COLO668 (cell line): ENCODE results near the gene PCDHB13.
"Not testable (repeated sequence)": the region's sequence is repeated elsewhere in the genome, so short reads cannot be mapped to it uniquely, and the experiment has no call there.

Source experiments
- DNase-seq: peaks from one replicate; lab custom pipeline; 2025; ENCODE audit not compliant: unreplicated experiment; lab: John Stamatoyannopoulos, UW

Gene PCDHB13

DNA sequence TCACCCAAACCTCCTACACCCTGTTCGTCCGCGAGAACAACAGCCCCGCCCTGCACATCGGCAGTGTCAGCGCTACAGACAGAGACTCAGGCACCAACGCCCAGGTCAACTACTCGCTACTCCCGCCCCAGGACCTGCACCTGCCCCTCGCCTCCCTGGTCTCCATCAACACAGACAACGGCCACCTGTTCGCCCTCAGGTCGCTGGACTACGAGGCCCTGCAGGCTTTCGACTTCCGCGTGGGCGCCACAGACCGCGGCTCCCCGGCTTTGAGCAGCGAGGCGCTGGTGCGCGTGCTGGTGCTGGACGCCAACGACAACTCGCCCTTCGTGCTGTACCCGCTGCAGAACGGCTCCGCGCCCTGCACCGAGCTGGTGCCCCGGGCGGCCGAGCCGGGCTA, 12.6 kb upstream of the PCDHB13 start:
- not testable (repeated sequence) for DNase-seq

DNA sequence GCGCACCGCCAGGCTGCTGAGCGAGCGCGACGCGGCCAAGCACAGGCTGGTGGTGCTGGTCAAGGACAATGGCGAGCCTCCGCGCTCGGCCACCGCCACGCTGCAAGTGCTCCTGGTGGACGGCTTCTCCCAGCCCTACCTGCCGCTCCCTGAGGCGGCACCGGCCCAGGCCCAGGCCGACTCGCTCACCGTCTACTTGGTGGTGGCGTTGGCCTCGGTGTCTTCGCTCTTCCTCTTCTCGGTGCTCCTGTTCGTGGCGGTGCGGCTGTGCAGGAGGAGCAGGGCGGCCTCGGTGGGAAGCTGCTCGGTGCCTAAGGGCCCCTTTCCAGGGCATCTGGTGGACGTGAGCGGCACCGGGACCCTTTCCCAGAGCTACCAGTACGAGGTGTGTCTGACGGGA, 12.1 kb upstream of the PCDHB13 start:
- DNase-seq = not testable (repeated sequence)

DNA sequence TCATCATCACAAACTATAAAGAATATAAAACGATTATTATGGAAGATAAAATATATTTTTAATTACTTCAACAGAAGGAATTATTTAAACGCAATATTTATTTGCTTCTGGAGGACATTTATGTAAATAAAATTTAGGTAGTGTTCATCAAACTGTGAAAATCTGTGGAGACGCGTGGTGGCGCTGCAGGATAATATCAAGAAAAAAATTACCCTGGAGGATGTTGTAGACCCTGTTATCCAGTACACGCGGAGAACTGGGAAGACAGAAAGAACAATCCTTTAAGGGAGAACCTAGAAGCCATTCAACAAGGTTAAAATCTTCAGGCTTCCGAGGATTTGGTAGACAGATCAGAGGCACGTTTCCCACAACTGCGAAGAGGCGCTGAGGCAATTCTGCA, 5.2 kb upstream of the PCDHB13 start, which contains the start of gene PCDHB12:
Gene PCDHB12, plus strand, starts transcription at position 242 of the 400 bp plus-strand sequence. CDS start 189 bp downstream, outside the sequence.
- DNase-seq = no peak

DNA sequence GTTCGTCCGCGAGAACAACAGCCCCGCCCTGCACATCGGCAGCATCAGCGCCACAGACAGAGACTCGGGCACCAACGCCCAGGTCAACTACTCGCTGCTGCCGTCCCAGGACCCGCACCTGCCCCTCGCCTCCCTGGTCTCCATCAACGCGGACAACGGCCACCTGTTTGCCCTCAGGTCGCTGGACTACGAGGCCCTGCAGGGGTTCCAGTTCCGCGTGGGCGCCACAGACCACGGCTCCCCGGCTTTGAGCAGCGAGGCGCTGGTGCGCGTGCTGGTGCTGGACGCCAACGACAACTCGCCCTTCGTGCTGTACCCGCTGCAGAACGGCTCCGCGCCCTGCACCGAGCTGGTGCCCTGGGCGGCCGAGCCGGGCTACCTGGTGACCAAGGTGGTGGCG, 3.4 kb upstream of the PCDHB13 start:
- not testable (repeated sequence) for DNase-seq

DNA sequence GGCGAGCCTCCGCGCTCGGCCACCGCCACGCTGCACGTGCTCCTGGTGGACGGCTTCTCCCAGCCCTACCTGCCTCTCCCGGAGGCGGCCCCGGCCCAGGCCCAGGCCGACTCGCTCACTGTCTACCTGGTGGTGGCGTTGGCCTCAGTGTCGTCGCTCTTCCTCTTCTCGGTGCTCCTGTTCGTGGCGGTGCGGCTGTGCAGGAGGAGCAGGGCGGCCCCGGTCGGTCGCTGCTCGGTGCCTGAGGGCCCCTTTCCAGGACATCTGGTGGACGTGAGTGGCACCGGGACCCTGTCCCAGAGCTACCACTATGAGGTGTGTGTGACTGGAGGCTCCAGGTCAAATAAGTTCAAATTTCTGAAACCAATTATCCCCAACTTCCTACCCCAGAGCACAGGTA, 2.9 kb upstream of the PCDHB13 start:
- not testable (repeated sequence) for DNase-seq

DNA sequence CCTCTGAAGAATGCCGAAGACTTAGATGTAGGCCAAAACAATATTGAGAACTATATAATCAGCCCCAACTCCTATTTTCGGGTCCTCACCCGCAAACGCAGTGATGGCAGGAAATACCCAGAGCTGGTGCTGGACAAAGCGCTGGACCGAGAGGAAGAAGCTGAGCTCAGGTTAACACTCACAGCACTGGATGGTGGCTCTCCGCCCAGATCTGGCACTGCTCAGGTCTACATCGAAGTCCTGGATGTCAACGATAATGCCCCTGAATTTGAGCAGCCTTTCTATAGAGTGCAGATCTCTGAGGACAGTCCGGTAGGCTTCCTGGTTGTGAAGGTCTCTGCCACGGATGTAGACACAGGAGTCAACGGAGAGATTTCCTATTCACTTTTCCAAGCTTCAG, 864 bp downstream of the PCDHB13 start:
- not testable (repeated sequence) for DNase-seq

DNA sequence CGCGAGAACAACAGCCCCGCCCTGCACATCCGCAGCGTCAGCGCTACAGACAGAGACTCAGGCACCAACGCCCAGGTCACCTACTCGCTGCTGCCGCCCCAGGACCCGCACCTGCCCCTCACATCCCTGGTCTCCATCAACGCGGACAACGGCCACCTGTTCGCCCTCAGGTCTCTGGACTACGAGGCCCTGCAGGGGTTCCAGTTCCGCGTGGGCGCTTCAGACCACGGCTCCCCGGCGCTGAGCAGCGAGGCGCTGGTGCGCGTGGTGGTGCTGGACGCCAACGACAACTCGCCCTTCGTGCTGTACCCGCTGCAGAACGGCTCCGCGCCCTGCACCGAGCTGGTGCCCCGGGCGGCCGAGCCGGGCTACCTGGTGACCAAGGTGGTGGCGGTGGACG, 1.8 kb downstream of the PCDHB13 start:
- DNase-seq = not testable (repeated sequence)

DNA sequence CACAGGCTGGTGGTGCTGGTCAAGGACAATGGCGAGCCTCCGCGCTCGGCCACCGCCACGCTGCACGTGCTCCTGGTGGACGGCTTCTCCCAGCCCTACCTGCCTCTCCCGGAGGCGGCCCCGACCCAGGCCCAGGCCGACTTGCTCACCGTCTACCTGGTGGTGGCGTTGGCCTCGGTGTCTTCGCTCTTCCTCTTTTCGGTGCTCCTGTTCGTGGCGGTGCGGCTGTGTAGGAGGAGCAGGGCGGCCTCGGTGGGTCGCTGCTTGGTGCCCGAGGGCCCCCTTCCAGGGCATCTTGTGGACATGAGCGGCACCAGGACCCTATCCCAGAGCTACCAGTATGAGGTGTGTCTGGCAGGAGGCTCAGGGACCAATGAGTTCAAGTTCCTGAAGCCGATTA, 2.3 kb downstream of the PCDHB13 start:
- DNase-seq = not testable (repeated sequence)

DNA sequence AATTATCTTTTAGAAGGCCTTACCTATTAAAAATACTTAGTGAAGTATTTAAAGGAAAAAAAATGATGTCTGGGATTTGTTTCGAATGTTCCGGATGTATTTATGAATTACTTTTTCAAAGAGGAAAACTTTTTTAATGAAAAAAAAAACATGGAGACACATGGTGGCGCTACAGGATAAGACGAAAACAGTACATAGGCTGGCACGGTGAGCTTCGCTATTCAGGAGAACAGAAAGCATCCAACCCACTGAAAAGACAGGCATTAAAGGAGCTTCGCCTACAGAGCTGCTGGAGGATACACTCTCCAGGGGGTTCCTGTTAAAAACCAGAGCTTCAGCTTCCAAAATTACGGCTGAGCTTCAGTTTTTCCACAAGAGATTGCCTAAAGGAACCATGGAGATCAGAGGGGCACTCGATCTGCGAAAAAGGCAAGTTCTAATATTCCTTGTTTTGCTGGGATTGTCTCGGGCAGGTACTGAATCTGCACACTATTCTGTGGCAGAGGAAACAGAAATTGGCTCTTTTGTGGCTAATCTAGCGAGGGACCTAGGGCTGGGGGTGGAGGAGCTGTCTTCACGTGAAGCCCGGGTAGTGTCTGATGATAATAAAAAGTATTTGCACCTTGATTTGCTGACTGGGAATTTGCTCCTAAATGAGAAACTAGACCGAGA, 9.5 kb downstream of the PCDHB13 start, which contains the start of gene PCDHB14:
Gene PCDHB14, plus strand, starts transcription at position 232 of the 672 bp plus-strand sequence. Its CDS starts 163 bp downstream, at position 395.
- DNase-seq = peak; percentile 0

DNA sequence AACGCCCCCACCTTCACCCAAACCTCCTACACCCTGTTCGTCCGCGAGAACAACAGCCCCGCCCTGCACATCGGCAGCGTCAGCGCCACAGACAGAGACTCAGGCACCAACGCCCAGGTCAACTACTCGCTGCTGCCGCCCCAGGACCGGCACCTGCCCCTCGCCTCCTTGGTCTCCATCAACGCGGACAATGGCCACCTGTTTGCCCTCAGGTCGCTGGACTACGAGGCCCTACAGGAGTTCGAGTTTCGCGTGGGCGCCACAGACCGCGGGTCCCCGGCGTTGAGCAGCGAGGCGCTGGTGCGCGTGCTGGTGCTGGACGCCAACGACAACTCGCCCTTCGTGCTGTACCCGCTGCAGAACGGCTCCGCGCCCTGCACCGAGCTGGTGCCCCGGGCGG, 11.1 kb downstream of the PCDHB13 start:
- not testable (repeated sequence) for DNase-seq

DNA sequence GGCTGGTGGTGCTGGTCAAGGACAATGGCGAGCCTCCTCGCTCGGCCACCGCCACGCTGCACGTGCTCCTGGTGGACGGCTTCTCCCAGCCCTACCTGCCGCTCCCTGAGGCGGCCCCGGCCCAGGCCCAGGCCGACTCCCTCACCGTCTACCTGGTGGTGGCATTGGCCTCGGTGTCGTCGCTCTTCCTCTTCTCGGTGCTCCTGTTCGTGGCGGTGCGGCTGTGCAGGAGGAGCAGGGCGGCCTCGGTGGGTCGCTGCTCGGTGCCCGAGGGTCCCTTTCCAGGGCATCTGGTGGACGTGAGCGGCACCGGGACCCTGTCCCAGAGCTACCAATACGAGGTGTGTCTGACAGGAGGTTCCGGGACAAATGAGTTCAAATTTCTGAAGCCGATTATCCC, 11.7 kb downstream of the PCDHB13 start:
- not testable (repeated sequence) for DNase-seq

DNA sequence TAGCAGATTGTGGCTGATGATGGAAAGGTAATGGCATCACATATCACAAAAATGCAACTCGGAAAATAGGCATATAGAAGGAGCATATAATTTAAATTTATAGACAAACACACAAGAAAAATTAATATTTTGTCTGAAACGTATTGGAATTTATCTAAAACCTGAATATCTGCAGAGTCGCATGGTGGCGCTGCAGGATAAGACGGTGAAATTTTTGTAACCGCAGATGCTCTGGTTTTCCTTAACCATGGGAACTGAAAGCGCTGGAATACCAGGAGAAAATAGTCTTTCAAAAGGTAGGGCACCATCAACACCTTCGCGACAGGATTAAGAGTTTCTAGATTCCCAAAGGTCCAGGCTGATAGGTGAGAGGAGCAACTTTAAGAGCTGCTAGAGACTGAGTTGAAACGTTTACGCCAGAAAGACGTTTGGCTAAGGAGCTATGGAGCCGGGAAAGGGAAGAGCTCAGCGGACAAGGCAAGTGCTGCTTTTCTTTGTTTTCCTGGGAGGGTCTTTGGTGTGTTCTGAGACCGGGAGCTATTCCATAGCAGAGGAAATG, 20.5 kb downstream of the PCDHB13 start:
- no peak for DNase-seq

DNA sequence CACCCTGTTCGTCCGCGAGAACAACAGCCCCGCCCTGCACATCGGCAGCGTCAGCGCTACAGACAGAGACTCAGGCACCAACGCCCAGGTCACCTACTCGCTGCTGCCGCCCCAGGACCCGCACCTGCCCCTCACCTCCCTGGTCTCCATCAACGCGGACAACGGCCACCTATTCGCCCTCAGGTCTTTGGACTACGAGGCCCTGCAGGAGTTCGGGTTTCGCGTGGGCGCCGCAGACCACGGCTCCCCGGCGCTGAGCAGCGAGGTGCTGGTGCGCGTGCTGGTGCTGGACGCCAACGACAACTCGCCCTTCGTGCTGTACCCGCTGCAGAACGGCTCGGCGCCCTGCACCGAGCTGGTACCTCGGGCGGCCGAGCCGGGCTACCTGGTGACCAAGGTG, 22.2 kb downstream of the PCDHB13 start:
- not testable (repeated sequence) for DNase-seq

DNA sequence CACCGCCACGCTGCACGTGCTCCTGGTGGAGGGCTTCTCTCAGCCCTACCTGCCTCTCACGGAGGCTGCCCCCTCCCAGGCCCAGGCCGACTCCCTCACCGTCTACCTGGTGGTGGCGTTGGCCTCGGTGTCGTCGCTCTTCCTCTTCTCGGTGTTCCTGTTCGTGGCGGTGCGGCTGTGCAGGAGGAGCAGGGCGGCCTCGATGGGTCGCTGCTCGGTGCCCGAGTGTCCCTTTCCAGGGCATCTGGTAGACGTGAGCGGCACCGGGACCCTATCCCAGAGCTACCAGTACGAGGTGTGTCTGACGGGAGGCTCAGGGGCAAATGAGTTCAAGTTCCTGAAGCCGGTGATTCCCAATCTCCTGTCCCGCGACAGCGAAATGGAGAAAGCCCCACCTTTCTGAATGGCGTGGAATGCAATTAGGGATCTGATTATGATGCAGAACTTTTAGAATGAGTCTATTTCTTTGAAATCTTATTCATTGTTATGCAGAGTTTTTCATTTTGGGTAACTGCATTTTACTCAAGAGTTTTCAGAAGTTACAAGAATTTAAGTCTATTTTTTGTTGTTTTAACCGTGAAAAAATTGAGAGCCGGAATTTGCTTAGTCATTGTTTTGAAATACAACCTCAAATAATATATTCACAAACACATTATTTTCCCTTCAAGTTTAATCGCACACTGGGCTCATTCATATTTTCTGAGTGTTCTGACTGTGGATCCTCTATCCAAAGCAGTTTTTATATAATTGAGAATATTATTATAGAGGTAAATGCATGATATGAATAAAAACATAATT, 23.0 kb downstream of the PCDHB13 start:
- DNase-seq = no peak

DNA sequence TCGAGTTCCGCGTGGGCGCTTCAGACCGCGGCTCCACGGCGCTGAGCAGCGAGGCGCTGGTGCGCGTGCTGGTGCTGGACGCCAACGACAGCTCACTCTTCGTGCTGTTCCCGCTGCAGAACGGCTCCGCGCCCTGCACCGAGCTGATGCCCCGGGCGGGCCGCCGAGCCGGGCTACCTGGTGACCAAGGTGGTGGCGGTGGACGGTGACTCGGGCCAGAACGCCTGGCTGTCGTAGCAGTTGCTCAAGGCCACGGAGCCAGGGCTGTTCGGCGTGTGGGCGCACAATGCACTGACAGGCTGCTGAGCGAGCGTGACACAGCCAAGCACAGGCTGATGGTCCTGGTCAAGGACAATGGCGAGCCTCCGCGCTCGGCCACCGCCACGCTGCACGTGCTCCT, 27.8 kb downstream of the PCDHB13 start:
- no peak for DNase-seq

DNA sequence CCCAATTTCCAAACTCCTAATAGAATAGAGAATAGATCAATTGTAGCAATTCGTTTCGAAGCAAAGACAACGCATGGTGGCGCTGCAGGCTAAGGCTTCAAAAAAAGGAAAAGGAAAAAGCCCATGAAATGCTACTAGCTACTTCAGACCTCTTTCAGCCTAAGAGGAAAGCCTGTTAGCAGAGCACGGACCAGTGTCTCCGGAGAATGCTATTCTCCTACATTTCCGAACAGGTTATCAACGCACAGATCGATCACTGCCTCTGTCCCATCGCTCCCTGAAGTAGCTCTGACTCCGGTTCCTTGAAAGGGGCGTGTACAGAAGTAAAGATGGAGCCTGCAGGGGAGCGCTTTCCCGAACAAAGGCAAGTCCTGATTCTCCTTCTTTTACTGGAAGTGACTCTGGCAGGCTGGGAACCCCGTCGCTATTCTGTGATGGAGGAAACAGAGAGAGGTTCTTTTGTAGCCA, 31.6 kb downstream of the PCDHB13 start, which contains the start of gene PCDHB15:
Gene PCDHB15, plus strand, starts transcription at position 146 of the 468 bp plus-strand sequence. Its CDS starts 184 bp downstream, at position 330.
- no peak for DNase-seq

DNA sequence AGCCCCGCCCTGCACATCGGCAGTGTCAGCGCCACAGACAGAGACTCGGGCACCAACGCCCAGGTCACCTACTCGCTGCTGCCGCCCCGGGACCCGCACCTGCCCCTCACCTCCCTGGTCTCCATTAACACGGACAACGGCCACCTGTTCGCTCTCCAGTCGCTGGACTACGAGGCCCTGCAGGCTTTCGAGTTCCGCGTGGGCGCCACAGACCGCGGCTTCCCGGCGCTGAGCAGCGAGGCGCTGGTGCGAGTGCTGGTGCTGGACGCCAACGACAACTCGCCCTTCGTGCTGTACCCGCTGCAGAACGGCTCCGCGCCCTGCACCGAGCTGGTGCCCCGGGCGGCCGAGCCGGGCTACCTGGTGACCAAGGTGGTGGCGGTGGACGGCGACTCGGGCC, 33.3 kb downstream of the PCDHB13 start:
- DNase-seq = not testable (repeated sequence)

DNA sequence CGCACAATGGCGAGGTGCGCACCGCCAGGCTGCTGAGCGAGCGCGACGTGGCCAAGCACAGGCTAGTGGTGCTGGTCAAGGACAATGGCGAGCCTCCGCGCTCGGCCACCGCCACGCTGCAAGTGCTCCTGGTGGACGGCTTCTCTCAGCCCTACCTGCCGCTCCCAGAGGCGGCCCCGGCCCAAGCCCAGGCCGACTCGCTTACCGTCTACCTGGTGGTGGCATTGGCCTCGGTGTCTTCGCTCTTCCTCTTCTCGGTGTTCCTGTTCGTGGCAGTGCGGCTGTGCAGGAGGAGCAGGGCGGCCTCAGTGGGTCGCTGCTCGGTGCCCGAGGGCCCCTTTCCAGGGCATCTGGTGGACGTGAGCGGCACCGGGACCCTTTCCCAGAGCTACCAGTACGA, 33.7 kb downstream of the PCDHB13 start:
- not testable (repeated sequence) for DNase-seq

DNA sequence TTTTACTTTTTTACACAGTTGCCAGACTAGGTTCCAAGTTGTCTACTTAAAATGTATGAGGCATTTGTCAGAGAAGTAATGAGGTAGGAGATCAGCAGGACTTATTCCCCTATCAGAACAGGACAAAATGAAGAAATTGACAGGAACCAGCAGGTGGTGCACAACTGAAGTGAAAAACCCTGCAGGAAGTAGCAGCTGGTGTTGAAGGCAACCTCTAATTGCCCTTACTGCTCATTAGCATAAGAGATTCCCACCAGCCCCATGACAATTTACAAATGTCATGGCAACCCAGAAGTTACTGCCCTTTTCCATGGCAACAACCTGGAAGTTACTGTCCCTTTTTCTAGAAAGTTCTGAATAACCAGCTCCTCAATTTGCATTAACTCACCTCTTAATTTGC, 36.9 kb downstream of the PCDHB13 start:
- no peak for DNase-seq

DNA sequence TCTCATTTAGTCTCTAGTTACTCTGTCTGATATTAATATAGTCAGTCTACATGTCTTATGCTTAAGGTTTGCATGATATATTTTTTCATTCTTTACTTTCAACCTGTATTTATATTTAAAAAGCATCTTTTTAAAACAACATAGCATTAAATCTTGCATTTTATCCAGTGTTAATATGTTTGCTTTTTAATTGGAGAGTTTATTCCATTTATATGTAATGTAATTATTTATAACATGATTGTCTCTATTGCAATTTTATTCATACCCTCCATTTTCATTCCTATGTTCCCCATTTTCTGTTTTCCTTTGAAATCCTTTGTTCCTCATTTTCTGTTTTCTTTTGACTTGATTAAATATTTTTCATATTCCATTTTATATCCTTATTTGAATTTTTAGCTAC, 44.7 kb downstream of the PCDHB13 start:
- no peak for DNase-seq

DNA sequence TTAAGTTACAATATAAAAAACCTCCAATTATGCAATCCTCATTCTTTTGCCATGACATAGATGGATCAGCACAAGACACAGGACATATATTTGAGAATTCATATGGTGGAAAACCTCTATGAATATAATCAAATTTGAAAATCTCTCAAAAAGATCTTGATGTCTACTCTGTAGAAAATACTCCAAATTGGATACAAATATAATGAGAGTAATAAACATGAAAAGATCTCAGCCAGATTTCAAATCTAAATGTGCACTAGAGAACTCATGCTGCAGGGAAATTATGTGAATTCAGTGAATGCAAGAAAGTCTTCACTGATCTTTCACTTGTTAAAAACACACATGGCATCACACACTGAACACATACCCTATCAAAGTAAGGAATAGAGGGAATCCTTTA, 45.2 kb downstream of the PCDHB13 start:
- DNase-seq = no peak
